Activated naive CD4-positive, alpha-beta T cell treated with anti-CD3 and anti-CD28 coated beads, Interleukin-2, amount 10 ng/mL, durations not matched to agents 7 days and 5 days (primary cell): ENCODE results near the gene FLNA.
"Not testable (repeated sequence)": the region's sequence is repeated elsewhere in the genome, so short reads cannot be mapped to it uniquely, and the experiment has no call there.

Experiments used
- CTCF ChIA-PET: fragments of 350-600 bp; sonication (Branson Sonifier 250); formaldehyde crosslinking; loops from one replicate; lab custom pipeline; 2021; ENCODE audit warnings: antibody characterized with exemption; lab: Charles Lee
- DNase-seq: peaks from one replicate; pipeline ENCODE4 v3.0.0-alpha.2; 2020
- H3K27ac Mint-ChIP-seq: one replicate; pipeline ENCODE4 v1.8.0; 2021; ENCODE audit warnings: mild to moderate bottlenecking, moderate library complexity, mixed read lengths
- H3K27me3 Mint-ChIP-seq: one replicate; pipeline ENCODE4 v1.8.0; 2021; ENCODE audit warnings: mild to moderate bottlenecking, mixed read lengths
- H3K36me3 Mint-ChIP-seq: one replicate; pipeline ENCODE4 v1.8.0; 2021; ENCODE audit warnings: mixed read lengths
- H3K4me1 Mint-ChIP-seq: one replicate; pipeline ENCODE4 v1.8.0; 2021; ENCODE audit warnings: mixed read lengths
- H3K4me3 Mint-ChIP-seq: one replicate; pipeline ENCODE4 v1.8.0; 2021; ENCODE audit warnings: mild to moderate bottlenecking, moderate library complexity, mixed read lengths
- H3K9me3 Mint-ChIP-seq: one replicate; pipeline ENCODE4 v1.8.0; 2021; ENCODE audit warnings: mixed read lengths

The FLNA gene

GRCh38 chrX:154312116-154312515 is 62.3 kb downstream of the FLNA start:
- CTCF ChIA-PET: no interaction called here
- Mint-ChIP-seq H3K27me3 (no peaks in the 10 kb centered on the region), H3K4me3 (no peak overlapping the region), H3K9me3 (no peaks in the 10 kb centered on the region), H3K4me1 (peaks cover 45% of the 10 kb centered on the region), H3K27ac (no peak overlapping the region), H3K36me3 (no peaks in the 10 kb centered on the region)
- DNase-seq: no peak

- H3K27ac Mint-ChIP-seq: no peak overlapping the region
- H3K4me3 Mint-ChIP-seq: no peak overlapping the region
- no peaks in the 10 kb centered on the region for H3K27me3 Mint-ChIP-seq
- CTCF ChIA-PET: interaction anchor here (0.9 to 1.2 kb wide), 2 partner anchors 12 to 175 kb away, joined by 3 read pairs; no protein-coding TSS in a partner anchor
- no peaks in the 10 kb centered on the region for H3K9me3 Mint-ChIP-seq
- no peak for DNase-seq
- H3K36me3 Mint-ChIP-seq: no peaks in the 10 kb centered on the region
- H3K4me1 Mint-ChIP-seq: peaks cover 44% of the 10 kb centered on the region
Measured at GRCh38 chrX:154310616-154311536, 63.6 kb downstream of the FLNA start.

GRCh38 chrX:154309041-154309775 is 65.2 kb downstream of the FLNA start:
- Mint-ChIP-seq H3K4me1 (peaks cover 43% of the 10 kb centered on the region), H3K4me3 (no peak overlapping the region), H3K36me3 (no peaks in the 10 kb centered on the region), H3K9me3 (no peaks in the 10 kb centered on the region), H3K27ac (no peak overlapping the region), H3K27me3 (no peaks in the 10 kb centered on the region)
- DNase-seq: no peak
- CTCF ChIA-PET: interaction anchor here (1.1 to 1.8 kb wide), 5 partner anchors 9 to 172 kb away, joined by 3 to 6 read pairs (median 3); no protein-coding TSS in a partner anchor

GRCh38 chrX:154308108-154308946 is 66.1 kb downstream of the FLNA start:
- peak overlapping the region; percentile 45 for H3K27ac Mint-ChIP-seq
- H3K4me3 Mint-ChIP-seq: no peak overlapping the region
- no peaks in the 10 kb centered on the region for H3K9me3 Mint-ChIP-seq
- peaks cover 6% of the 10 kb centered on the region for H3K27me3 Mint-ChIP-seq
- H3K36me3 Mint-ChIP-seq: no peaks in the 10 kb centered on the region
- DNase-seq: peak; percentile 86
- CTCF ChIA-PET: interaction anchor here (0.7 to 1.8 kb wide), 6 partner anchors 9 to 171 kb away, joined by 3 to 6 read pairs (median 3); no protein-coding TSS in a partner anchor
- H3K4me1 Mint-ChIP-seq: peaks cover 40% of the 10 kb centered on the region

GRCh38 chrX:154307202-154307601 is 67.2 kb downstream of the FLNA start:
- DNase-seq: no peak
- Mint-ChIP-seq H3K27me3 (peaks cover 12% of the 10 kb centered on the region), H3K4me1 (peaks cover 29% of the 10 kb centered on the region), H3K9me3 (no peaks in the 10 kb centered on the region), H3K36me3 (no peaks in the 10 kb centered on the region), H3K4me3 (no peak overlapping the region), H3K27ac (no peak overlapping the region)
- CTCF ChIA-PET: no interaction called here

GRCh38 chrX:154305541-154306205 is 68.8 kb downstream of the FLNA start:
- Mint-ChIP-seq H3K9me3 (no peaks in the 10 kb centered on the region), H3K27me3 (peaks cover 15% of the 10 kb centered on the region), H3K4me3 (no peak overlapping the region), H3K4me1 (peaks cover 21% of the 10 kb centered on the region), H3K27ac (no peak overlapping the region), H3K36me3 (no peaks in the 10 kb centered on the region)
- CTCF ChIA-PET: no interaction called here
- DNase-seq: no peak

GRCh38 chrX:154304846-154305245 is 69.6 kb downstream of the FLNA start:
- H3K4me1 Mint-ChIP-seq: peaks cover 21% of the 10 kb centered on the region
- CTCF ChIA-PET: no interaction called here
- H3K27ac Mint-ChIP-seq: no peak overlapping the region
- no peaks in the 10 kb centered on the region for H3K9me3 Mint-ChIP-seq
- no peaks in the 10 kb centered on the region for H3K36me3 Mint-ChIP-seq
- H3K4me3 Mint-ChIP-seq: no peak overlapping the region
- no peak for DNase-seq
- H3K27me3 Mint-ChIP-seq: peaks cover 15% of the 10 kb centered on the region

GRCh38 chrX:154303476-154303875 is 71.0 kb downstream of the FLNA start:
- DNase-seq: no peak
- CTCF ChIA-PET: interaction anchor here (0.7 kb wide), 1 partner anchor 78 kb away, joined by 3 read pairs; no protein-coding TSS in a partner anchor
- Mint-ChIP-seq H3K27ac (no peak overlapping the region), H3K36me3 (no peaks in the 10 kb centered on the region), H3K27me3 (peaks cover 15% of the 10 kb centered on the region), H3K4me3 (no peak overlapping the region), H3K9me3 (no peaks in the 10 kb centered on the region), H3K4me1 (peaks cover 13% of the 10 kb centered on the region)

GRCh38 chrX:154302998-154303397 is 71.4 kb downstream of the FLNA start:
- peaks cover 15% of the 10 kb centered on the region for H3K27me3 Mint-ChIP-seq
- not testable (repeated sequence) for H3K4me3 Mint-ChIP-seq, H3K4me1 Mint-ChIP-seq, H3K9me3 Mint-ChIP-seq, H3K27ac Mint-ChIP-seq, H3K36me3 Mint-ChIP-seq, DNase-seq
- CTCF ChIA-PET: interaction anchor here (0.7 kb wide), 1 partner anchor 79 kb away, joined by 3 read pairs; no protein-coding TSS in a partner anchor

GRCh38 chrX:154300816-154301215 is 73.6 kb downstream of the FLNA start:
- CTCF ChIA-PET: no interaction called here
- DNase-seq: no peak
- H3K9me3 Mint-ChIP-seq: no peaks in the 10 kb centered on the region
- H3K27me3 Mint-ChIP-seq: peaks cover 15% of the 10 kb centered on the region
- H3K4me3 Mint-ChIP-seq: no peak overlapping the region
- no peaks in the 10 kb centered on the region for H3K36me3 Mint-ChIP-seq
- peaks cover 2% of the 10 kb centered on the region for H3K4me1 Mint-ChIP-seq
- no peak overlapping the region for H3K27ac Mint-ChIP-seq
